HuH-7 (cell line): ENCODE measurements around the gene ARHGEF37.
A peak's percentile ranks its signal among the peaks of the same experiment; 100 is the strongest.

Experiments
- DNase-seq: peaks from one replicate; pipeline ENCODE4 v3.0.0; 2011; ENCODE audit warnings: low spot score

The ARHGEF37 gene

GRCh38 chr5:149600932-149601331, 19.6 kb downstream of the ARHGEF37 start:
- DNase-seq: no peak

GRCh38 chr5:149603210-149603609, 21.9 kb downstream of the ARHGEF37 start:
- DNase-seq: no peak

- DNase-seq: no peak
These were observed 22.6 kb downstream of the ARHGEF37 start for GRCh38 chr5:149603920-149604319.

- DNase-seq: no peak
These were observed 23.0 kb downstream of the ARHGEF37 start for GRCh38 chr5:149604321-149604720.

GRCh38 chr5:149605354-149605997, 24.2 kb downstream of the ARHGEF37 start:
- no peak for DNase-seq

- no peak for DNase-seq
These were observed 24.9 kb downstream of the ARHGEF37 start for GRCh38 chr5:149605998-149606724.

- DNase-seq: no peak
These were observed 27.7 kb downstream of the ARHGEF37 start for GRCh38 chr5:149608936-149609545.

GRCh38 chr5:149609640-149610219, 28.4 kb downstream of the ARHGEF37 start:
- DNase-seq: no peak

- no peak for DNase-seq
These were observed 29.4 kb downstream of the ARHGEF37 start for GRCh38 chr5:149610589-149611255.

GRCh38 chr5:149611326-149611725, 30.0 kb downstream of the ARHGEF37 start:
- DNase-seq: peak; percentile 47

GRCh38 chr5:149614034-149614907, 33.0 kb downstream of the ARHGEF37 start:
- DNase-seq: no peak

- DNase-seq: no peak
These were observed 34.7 kb downstream of the ARHGEF37 start for GRCh38 chr5:149615976-149616375.

GRCh38 chr5:149616727-149617285, 35.5 kb downstream of the ARHGEF37 start:
- DNase-seq: no peak

- DNase-seq: no peak
These were observed 36.5 kb downstream of the ARHGEF37 start for GRCh38 chr5:149617760-149618306.

GRCh38 chr5:149618581-149619248, 37.4 kb downstream of the ARHGEF37 start:
- DNase-seq: peak; percentile 67

GRCh38 chr5:149621415-149622098, 40.3 kb downstream of the ARHGEF37 start:
- no peak for DNase-seq

GRCh38 chr5:149622466-149622865, 41.2 kb downstream of the ARHGEF37 start:
- DNase-seq: no peak

GRCh38 chr5:149623473-149623872, 42.2 kb downstream of the ARHGEF37 start:
- no peak for DNase-seq

GRCh38 chr5:149627070-149627469, 45.8 kb downstream of the ARHGEF37 start:
- no peak for DNase-seq

GRCh38 chr5:149628221-149628620, 46.9 kb downstream of the ARHGEF37 start:
- DNase-seq: no peak
